ENCODE data around the gene PC.

PC gene

GRCh38 chr11:66910669-66911068 lies 47.5 kb downstream of the PC start:
- no peak for DNase-seq (ENCODE audit: low read depth in 2 of 2)

- DNase-seq (ENCODE audit: low read depth in 2 of 2): no peak
Measured at GRCh38 chr11:66910016-66910415, 48.2 kb downstream of the PC start.

DNA sequence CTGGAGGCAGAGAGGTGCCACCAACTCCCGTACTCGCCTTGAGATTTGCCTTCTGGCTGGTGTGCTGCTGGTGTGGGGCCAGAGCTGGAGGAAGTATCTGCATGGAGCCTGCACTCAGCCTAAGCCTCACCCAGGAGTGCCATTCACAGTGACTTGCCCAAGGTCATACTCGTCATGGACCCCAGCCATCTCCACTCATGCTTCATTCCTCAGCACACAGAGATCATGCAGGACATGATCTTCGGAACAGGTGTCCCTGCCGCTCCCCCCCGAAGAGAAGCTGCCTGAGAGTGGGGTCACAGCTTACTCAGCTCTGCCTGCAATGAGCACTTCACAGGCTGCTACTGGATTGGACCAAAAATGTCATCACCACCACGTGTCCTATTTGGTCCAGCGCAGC lies 49.0 kb downstream of the PC start:
- DNase-seq (ENCODE audit: low read depth in 2 of 2): no peak

DNA sequence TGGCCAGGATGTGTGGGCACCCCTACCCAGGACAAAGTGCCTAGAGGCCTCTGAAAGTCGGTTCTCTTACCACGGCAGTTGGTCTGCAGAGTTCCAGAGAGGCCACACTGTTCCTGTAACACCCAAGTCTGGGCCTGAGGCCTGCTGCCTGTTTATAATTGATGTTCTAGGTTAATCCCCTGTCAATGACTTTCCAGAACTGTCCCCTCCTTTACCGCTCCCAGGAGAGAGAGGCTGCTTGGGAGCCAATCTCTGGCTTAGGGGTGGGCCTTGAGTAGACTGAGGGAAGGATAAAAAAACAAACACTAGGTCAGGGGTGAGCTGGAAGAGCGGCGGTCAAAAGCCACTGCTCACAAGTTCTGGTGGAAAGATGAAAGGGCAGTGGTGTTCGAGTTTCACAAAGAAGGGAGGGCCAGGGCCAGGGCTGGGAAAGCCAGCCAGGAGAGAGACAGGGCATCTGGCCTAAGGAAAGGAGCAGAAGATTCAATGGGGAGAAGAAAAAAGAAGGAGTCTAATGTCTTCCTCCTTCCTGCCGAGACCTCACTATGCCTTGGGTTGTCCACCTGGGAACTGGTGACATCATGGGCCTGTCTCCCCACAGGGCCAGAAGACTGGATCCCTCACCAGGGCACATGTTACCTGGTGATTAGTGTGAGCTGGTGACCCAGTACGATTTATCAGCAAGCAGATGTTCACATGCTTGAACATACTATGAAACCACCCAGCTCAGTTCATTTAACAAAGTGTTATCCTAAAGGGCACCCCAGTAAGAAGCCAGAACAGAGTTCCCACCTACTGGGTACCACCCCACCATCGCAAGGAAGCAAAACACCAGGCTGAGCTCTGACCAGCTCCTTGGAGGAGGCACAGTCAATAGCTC lies 50.2 kb downstream of the PC start:
- no peak for DNase-seq (ENCODE audit: low read depth in 2 of 2)

GRCh38 chr11:66906061-66906733 lies 52.0 kb downstream of the PC start:
- DNase-seq (ENCODE audit: low read depth in 2 of 2): no peak

GRCh38 chr11:66905631-66906030 lies 52.6 kb downstream of the PC start:
- no peak for DNase-seq (ENCODE audit: low read depth in 2 of 2)

DNA sequence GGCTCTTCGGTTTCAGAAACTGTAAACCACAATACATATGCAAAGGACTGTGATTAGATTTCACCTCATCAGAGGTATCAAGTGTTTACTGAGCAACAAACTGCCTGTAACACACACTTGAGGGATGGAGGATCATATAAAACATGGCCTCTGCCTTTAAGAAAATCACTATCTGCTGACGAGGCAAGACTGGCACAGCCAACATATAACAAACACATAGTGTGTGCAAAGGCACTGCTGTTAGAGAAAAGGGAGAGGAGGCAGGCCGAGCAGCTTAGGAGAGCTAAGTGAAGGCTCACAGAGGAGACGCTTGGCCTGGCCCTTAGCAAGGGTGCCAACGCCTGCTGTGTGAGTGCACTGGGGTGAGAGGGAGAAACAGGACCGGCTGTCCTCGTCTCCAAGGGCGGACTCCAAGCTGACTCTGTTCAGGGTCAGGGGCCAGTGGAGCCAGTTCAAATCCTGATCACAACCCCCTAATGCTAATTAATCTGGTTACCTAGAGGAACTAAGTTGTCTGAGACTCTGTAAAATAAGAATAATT lies 53.1 kb downstream of the PC start:
- DNase-seq (ENCODE audit: low read depth in 2 of 2): no peak

GRCh38 chr11:66904561-66904960 lies 53.6 kb downstream of the PC start:
- DNase-seq (ENCODE audit: low read depth in 2 of 2): no peak

- DNase-seq (ENCODE audit: low read depth in 2 of 2): no peak
Measured at GRCh38 chr11:66904055-66904454, 54.1 kb downstream of the PC start.

DNA sequence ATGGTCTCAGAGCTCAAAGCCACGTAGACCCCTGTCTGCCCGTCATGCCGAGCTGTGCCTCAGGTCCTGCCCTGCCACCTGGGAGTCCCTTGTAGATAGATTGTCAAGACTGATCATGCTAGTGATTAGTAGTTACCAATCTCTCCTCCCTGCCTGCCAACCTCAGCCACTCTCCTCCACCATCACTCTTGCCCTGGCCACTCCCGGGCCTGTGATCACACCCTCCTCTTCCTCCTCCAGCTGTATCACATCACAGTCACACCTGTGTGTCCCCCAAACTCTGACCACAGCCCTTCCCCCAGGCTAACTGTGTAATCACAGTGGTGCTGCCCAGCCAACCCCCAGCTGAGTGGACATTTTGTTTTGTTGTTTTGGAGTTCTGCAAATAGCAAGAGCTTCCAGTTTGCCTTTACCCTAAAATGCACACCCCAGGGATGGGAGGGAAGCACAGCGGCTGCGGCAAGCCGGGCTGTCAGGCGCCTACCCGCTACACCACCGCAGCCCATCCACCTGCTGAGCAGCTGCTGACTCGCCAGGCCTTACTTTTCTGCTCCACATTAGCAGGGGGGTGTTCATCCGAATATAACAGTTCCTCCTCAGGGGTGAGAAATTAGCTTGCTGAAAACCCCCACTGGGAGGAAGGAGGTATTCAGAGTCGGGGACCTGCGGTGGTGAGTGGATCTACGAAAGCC lies 55.6 kb downstream of the PC start:
- DNase-seq (ENCODE audit: low read depth in 2 of 2): no peak

GRCh38 chr11:66901964-66902390 lies 56.2 kb downstream of the PC start:
- no peak for DNase-seq (ENCODE audit: low read depth in 2 of 2)

- DNase-seq (ENCODE audit: low read depth in 2 of 2): no peak
Measured at GRCh38 chr11:66894141-66894540, 64.0 kb downstream of the PC start.

GRCh38 chr11:66892911-66893310 lies 65.3 kb downstream of the PC start:
- DNase-seq (ENCODE audit: low read depth in 2 of 2): no peak

- DNase-seq (ENCODE audit: low read depth in 2 of 2): peak in 1 of 2 donors; percentile 4
Measured at GRCh38 chr11:66891851-66892660, 66.1 kb downstream of the PC start.

DNA sequence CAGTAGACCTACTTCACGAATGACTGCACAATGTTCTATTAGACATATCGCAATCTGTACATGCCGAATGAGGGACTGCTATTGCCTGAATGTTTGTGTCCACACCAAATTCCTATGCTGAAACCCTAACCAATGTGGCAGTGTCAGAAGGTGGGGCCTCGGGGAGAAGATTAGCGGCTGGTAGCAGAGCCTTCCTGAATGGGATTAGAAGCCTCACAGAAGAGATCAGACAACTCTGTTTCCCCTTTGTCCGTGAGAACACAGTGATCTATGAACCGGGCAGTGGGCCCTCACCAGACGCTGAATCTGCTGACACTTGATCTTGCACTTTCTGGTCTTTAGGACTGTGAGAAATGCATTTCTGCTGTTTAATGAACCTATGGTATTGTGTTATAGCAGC lies 68.2 kb downstream of the PC start:
- no peak for DNase-seq (ENCODE audit: low read depth in 2 of 2)

GRCh38 chr11:66888282-66888681 lies 69.9 kb downstream of the PC start:
- DNase-seq (ENCODE audit: low read depth in 2 of 2): no peak

DNA sequence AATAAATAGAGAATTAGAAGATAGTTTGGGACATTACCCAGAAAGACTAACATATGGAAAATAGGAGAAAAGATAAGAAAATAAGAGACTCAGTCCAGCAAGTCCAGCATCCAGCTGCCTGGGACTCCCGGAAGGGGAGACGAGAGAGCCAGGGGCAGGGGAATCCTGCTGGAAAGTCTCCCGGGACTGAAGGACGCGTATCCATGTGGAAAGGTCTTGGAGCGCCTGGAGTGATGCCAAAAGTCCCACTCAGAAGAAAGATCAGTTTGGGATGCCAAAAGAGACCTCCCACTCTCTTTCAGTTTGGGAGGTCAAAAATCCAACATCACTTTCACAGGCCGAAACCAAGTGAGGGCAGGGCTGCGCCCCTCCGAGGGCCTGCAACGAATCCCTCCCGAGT lies 70.7 kb downstream of the PC start:
- no peak for DNase-seq (ENCODE audit: low read depth in 2 of 2)

- no peak for DNase-seq (ENCODE audit: low read depth in 2 of 2)
Measured at GRCh38 chr11:66886671-66887221, 71.4 kb downstream of the PC start.

DNA sequence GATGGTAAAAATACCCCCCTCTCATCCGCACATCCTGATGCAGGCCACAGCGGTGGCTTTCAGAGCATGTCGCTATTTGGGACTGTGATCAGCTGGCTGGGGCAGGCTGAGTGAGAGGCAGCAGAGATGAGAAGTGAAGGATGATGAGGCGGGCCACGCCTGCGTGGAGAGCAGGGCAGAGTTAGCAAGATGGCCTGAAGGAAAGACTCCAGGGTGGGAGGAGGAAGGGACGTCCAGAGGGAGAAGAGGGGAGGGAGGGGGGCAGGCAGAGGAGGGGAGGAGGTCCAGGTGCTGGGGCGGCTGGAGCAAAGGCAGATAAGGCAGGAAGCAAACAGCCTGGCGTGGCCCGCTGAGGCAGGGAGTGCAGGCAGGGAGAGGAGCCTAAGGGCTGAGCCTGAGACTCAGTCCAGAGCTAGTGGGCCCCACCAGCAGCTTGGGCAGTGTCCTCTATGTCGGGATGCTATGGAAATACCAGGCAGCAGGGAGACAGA lies 72.2 kb downstream of the PC start:
- no peak for DNase-seq (ENCODE audit: low read depth in 2 of 2)

- DNase-seq (ENCODE audit: low read depth in 2 of 2): no peak
Measured at GRCh38 chr11:66885469-66885868, 72.7 kb downstream of the PC start.

GRCh38 chr11:66884443-66884842 lies 73.7 kb downstream of the PC start:
- DNase-seq (ENCODE audit: low read depth in 2 of 2): no peak

All from stimulated activated CD8-positive, alpha-beta memory T cell treated with anti-CD3 and anti-CD28 coated beads, Interleukin-7, amount 100 ng/mL, for 4 hours (primary cell).